ENCODE results near the gene IFRD1. TPM values are rescaled to one million over a fixed set of nuclear protein-coding genes. Genes with fewer than 3 reads are reported as not detected.

The IFRD1 gene, protein sequence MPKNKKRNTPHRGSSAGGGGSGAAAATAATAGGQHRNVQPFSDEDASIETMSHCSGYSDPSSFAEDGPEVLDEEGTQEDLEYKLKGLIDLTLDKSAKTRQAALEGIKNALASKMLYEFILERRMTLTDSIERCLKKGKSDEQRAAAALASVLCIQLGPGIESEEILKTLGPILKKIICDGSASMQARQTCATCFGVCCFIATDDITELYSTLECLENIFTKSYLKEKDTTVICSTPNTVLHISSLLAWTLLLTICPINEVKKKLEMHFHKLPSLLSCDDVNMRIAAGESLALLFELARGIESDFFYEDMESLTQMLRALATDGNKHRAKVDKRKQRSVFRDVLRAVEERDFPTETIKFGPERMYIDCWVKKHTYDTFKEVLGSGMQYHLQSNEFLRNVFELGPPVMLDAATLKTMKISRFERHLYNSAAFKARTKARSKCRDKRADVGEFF
- total RNA-seq, result 76.6 and 78.7 TPM in 2 replicates
- long read RNA-seq, transcript IFRD1-202 (12 exons, 2,290 nt), result major isoform, 325 of 361 reads
- long read RNA-seq, partial matches to known transcripts, result 8 of 361 reads
- long read RNA-seq, other reads (novel, unspliced or antisense), result 24 of 361 reads

DNA sequence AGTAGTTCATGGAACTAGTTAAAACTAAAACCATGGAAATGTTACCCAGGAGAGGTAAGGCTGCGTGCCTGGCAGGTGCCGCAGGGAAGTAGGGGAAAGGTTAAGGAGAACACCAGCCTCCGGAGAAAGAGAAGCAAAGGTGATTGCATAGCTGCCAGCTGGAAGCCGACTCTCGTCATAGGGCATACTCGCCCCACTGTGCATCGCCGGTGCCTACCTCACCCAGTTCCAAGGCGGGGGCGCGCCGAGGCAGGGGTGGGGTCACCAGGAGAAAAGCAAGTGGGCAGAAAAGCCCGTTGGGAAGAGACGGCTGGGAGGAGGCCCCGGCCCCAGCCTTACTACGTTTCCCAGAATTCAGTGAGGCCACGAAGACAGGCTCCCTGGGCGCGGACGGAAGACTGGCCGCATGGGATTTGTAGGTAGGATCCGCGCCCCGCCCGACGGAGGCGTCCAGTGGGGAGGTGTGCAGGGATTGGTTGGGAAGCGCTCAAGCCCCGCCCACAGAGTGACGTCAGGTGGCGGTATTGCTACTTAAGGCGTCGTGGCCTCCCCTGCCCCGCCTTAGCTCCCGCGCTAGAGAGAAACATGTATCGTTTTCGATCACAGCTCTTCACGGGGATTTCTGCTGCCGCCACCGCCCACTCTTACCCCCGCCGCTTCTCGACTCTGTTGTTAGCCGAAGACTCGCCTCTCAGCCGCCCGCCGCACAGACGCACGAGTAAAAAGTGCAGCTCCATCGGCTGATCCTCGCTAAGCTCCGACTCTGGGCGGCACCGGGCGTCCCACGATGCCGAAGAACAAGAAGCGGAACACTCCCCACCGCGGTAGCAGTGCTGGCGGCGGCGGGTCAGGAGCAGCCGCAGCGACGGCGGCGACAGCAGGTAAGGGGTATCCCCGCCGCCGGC lies at the start of gene IFRD1:
Gene IFRD1, plus strand, starts transcription at position 559 of the 905 bp plus-strand sequence. Its CDS starts 229 bp downstream, at position 788.
- no peaks in the 10 kb centered on the region for H3K27me3 Mint-ChIP-seq (ENCODE audit: low read depth)
- no peaks in the 10 kb centered on the region for H3K36me3 Mint-ChIP-seq (ENCODE audit: low read depth)
- H3K9me3 Mint-ChIP-seq, result no peaks in the 10 kb centered on the region
- TF ChIP-seq, protein P1, sequence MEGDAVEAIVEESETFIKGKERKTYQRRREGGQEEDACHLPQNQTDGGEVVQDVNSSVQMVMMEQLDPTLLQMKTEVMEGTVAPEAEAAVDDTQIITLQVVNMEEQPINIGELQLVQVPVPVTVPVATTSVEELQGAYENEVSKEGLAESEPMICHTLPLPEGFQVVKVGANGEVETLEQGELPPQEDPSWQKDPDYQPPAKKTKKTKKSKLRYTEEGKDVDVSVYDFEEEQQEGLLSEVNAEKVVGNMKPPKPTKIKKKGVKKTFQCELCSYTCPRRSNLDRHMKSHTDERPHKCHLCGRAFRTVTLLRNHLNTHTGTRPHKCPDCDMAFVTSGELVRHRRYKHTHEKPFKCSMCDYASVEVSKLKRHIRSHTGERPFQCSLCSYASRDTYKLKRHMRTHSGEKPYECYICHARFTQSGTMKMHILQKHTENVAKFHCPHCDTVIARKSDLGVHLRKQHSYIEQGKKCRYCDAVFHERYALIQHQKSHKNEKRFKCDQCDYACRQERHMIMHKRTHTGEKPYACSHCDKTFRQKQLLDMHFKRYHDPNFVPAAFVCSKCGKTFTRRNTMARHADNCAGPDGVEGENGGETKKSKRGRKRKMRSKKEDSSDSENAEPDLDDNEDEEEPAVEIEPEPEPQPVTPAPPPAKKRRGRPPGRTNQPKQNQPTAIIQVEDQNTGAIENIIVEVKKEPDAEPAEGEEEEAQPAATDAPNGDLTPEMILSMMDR (conservative IDR thresholded peaks at IDR 0.05), result no peak
- peak within 1 kb of the TSS; percentile 99 for H3K27ac Mint-ChIP-seq (ENCODE audit: unreplicated experiment)
- H3K4me3 Mint-ChIP-seq, result peak within 1 kb of the TSS; percentile 100
- H3K4me1 Mint-ChIP-seq, result peaks cover 43% of the 10 kb centered on the region
- peak; percentile 99 for DNase-seq (ENCODE audit: low read depth, low spot score)

DNA sequence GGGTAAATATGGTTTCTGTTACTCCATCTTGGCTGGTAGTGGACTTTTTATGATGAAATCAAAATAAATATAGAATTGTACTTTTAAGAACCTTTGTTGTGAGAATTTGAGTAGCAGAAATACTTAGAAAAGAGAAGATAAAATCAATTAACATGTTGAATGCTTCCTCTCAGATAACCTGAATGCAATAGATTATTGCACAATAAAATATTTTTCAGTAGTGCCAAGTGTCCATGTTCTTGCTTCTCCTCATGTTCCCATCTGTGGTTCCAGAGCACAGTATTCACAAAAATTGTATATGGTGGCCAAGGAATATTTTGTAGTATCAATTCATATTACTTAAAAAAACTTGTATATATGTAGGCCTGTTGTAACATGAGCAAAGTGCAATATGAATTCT lies 45.9 kb upstream of the IFRD1 start:
- no peak for DNase-seq (ENCODE audit: low read depth, low spot score)
- H3K36me3 Mint-ChIP-seq (ENCODE audit: low read depth), result no peaks in the 10 kb centered on the region
- H3K27ac Mint-ChIP-seq (ENCODE audit: unreplicated experiment), result no peak overlapping the region
- TF ChIP-seq, protein P1 (conservative IDR thresholded peaks at IDR 0.05), result no peak
- H3K9me3 Mint-ChIP-seq, result no peaks in the 10 kb centered on the region
- peaks cover 8% of the 10 kb centered on the region for H3K27me3 Mint-ChIP-seq (ENCODE audit: low read depth)
- no peak overlapping the region for H3K4me3 Mint-ChIP-seq
- H3K4me1 Mint-ChIP-seq, result no peaks in the 10 kb centered on the region

DNA sequence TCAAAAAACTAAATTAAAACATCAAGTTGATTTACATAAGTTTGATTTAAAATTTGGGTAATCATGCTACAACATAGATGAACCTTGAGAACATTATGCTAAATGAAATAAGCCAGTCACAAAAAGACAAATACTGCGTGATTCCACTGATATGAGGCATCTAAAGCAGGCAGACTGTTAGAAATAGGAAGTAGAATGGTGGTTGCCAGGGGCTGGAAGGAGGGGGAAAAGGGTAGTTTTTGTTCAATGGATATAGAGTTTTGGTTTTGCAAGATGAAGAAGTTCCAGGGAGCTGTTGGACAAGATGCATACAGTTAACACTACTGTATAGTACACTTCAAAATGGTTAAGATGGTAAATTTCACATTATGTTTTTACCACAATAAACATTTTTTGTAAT lies 45.0 kb upstream of the IFRD1 start:
- no peaks in the 10 kb centered on the region for H3K9me3 Mint-ChIP-seq
- H3K4me3 Mint-ChIP-seq, result no peak overlapping the region
- H3K36me3 Mint-ChIP-seq (ENCODE audit: low read depth), result no peaks in the 10 kb centered on the region

DNA sequence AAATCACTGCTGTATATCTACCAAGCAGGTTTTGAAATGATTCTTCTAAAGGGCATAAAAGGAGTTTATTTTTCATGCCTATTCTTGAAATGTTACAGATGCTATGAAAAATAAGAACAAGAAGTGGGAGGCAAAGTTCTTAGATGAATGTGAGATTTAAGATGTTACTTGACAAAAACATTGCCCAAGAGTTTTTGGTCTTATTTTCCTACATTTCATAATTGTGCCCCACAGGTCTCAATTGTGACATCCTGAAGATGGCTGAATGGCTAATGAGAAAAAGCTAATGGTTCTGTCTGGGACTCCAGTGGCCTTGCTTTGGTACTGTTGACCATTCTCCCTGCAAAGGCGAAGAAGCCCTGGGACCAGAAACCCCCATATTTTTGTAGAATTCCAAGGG lies 43.0 kb upstream of the IFRD1 start:
- H3K27ac Mint-ChIP-seq (ENCODE audit: unreplicated experiment), result no peak overlapping the region
- no peak for DNase-seq (ENCODE audit: low read depth, low spot score)
- TF ChIP-seq, protein P1 (conservative IDR thresholded peaks at IDR 0.05), result no peak
- H3K9me3 Mint-ChIP-seq, result no peaks in the 10 kb centered on the region
- no peaks in the 10 kb centered on the region for H3K36me3 Mint-ChIP-seq (ENCODE audit: low read depth)
- no peaks in the 10 kb centered on the region for H3K4me1 Mint-ChIP-seq
- no peak overlapping the region for H3K4me3 Mint-ChIP-seq
- peaks cover 2% of the 10 kb centered on the region for H3K27me3 Mint-ChIP-seq (ENCODE audit: low read depth)

More for the DNA sequence above, 45.0 kb upstream of the IFRD1 start:
- Mint-ChIP-seq H3K27me3 (ENCODE audit: low read depth) (peaks cover 2% of the 10 kb centered on the region), H3K4me1 (no peaks in the 10 kb centered on the region), H3K27ac (ENCODE audit: unreplicated experiment) (no peak overlapping the region)
- DNase-seq (ENCODE audit: low read depth, low spot score), result no peak
- TF ChIP-seq, protein P1 (conservative IDR thresholded peaks at IDR 0.05), result no peak

DNA sequence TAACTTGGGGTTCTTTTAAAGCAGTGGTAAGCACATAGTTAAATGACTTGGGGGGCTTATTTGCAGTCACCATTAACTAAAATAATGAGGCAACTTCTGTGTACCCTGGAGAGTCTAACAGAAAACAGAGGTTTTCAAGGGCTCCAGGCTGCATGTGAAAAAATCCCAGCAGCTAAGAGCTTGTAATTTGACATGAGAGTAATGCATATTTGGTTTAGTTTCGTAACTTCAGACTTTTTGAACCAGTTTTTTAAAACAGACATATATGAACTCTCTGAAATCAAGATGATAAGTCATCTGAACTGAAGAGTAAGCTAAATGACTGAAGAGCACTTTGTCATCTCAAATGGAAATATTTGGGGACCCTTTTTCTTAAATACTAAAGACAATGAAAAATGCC lies 40.2 kb upstream of the IFRD1 start:
- no peak overlapping the region for H3K4me3 Mint-ChIP-seq
- no peak for DNase-seq (ENCODE audit: low read depth, low spot score)
- H3K27me3 Mint-ChIP-seq (ENCODE audit: low read depth), result peaks cover 2% of the 10 kb centered on the region
- TF ChIP-seq, protein P1 (conservative IDR thresholded peaks at IDR 0.05), result no peak
- H3K4me1 Mint-ChIP-seq, result no peaks in the 10 kb centered on the region
- H3K27ac Mint-ChIP-seq (ENCODE audit: unreplicated experiment), result no peak overlapping the region
- H3K9me3 Mint-ChIP-seq, result no peaks in the 10 kb centered on the region
- H3K36me3 Mint-ChIP-seq (ENCODE audit: low read depth), result no peaks in the 10 kb centered on the region
